Parathyroid adenoma (tissue), 2 donors: ENCODE data around the gene LARGE1.

Source experiments
- H2AFZ ChIP-seq: fragments of 300-600 bp; sonication (generic); one replicate; pipeline ENCODE4 v1.7.0; 2017; ENCODE audit warnings: antibody characterized with exemption, mild to moderate bottlenecking
- H3K27ac ChIP-seq: fragments of 300-600 bp; sonication (generic); one replicate; pipeline ENCODE4 v1.7.0; 2017
- H3K27me3 ChIP-seq: fragments of 300-600 bp; sonication (generic); one replicate; pipeline ENCODE4 v1.7.0; 2017; ENCODE audit warnings: low read length; ENCODE audit not compliant: control insufficient read depth, insufficient read depth
- H3K36me3 ChIP-seq: fragments of 300-600 bp; sonication (generic); one replicate; pipeline ENCODE4 v1.7.0; 2017; ENCODE audit warnings: low read length; ENCODE audit not compliant: control insufficient read depth, insufficient read depth
- H3K4me1 ChIP-seq: fragments of 300-600 bp; sonication (generic); one replicate; pipeline ENCODE4 v1.7.0; 2017; ENCODE audit warnings: control low read depth
- H3K4me2 ChIP-seq: fragments of 300-600 bp; sonication (generic); one replicate; pipeline ENCODE4 v1.7.0; 2017; ENCODE audit warnings: low read length
- H3K4me3 ChIP-seq: fragments of 300-600 bp; sonication (generic); one replicate; pipeline ENCODE4 v1.7.0; 2017; ENCODE audit warnings: low read depth, low read length
- H3K79me2 ChIP-seq: fragments of 300-600 bp; sonication (generic); one replicate; pipeline ENCODE4 v1.7.0; 2017; ENCODE audit warnings: control low read depth
- H3K9ac ChIP-seq: fragments of 300-600 bp; sonication (generic); one replicate; pipeline ENCODE4 v1.7.0; 2017; ENCODE audit warnings: mild to moderate bottlenecking
- H3K9me3 ChIP-seq: fragments of 300-600 bp; sonication (generic); one replicate; pipeline ENCODE4 v1.7.0; 2017; ENCODE audit warnings: low read length; ENCODE audit not compliant: control insufficient read depth
- CTCF ChIP-seq: fragments of 300-600 bp; sonication (generic); IDR thresholded peaks from one replicate; pipeline ENCODE4 v1.7.0; 2017; ENCODE audit warnings: antibody characterized with exemption, mild to moderate bottlenecking
- donor health status: primary hyperparathyroidism.

Gene LARGE1

GRCh38 chr22:33921525-33922348 is 1.5 kb upstream of the LARGE1 start:
- H3K36me3 ChIP-seq = no peaks in the 10 kb centered on the region
- peak overlapping the region; percentile 53 for H3K27ac ChIP-seq
- no peaks in the 10 kb centered on the region for H3K27me3 ChIP-seq
- no peaks in the 10 kb centered on the region for H3K9me3 ChIP-seq
- peak overlapping the region; percentile 88 for H2AFZ ChIP-seq
- peak overlapping the region; percentile 85 for H3K4me2 ChIP-seq
- no peaks in the 10 kb centered on the region for H3K79me2 ChIP-seq
- peak overlapping the region; percentile 54 for H3K4me3 ChIP-seq
- peaks cover 2% of the 10 kb centered on the region for H3K4me1 ChIP-seq
- H3K9ac ChIP-seq = no peak overlapping the region
- TF ChIP-seq CTCF = no peak

GRCh38 chr22:33920927-33921524 is 750 bp upstream of the LARGE1 start:
- Histone ChIP-seq H3K4me2 (peak overlapping the region; percentile 79), H3K4me1 (peaks cover 2% of the 10 kb centered on the region), H3K79me2 (no peaks in the 10 kb centered on the region), H3K4me3 (peak overlapping the region; percentile 54), H3K9me3 (no peaks in the 10 kb centered on the region), H3K27ac (peak overlapping the region; percentile 44), H3K9ac (no peak overlapping the region), H3K27me3 (no peaks in the 10 kb centered on the region), H3K36me3 (no peaks in the 10 kb centered on the region), H2AFZ (peak overlapping the region; percentile 88)
- no peak for TF ChIP-seq CTCF

GRCh38 chr22:33919391-33920196 is 682 bp downstream of the LARGE1 start:
- Histone ChIP-seq H3K36me3 (no peaks in the 10 kb centered on the region), H2AFZ (peak overlapping the region; percentile 50), H3K4me1 (peaks cover 2% of the 10 kb centered on the region), H3K27me3 (no peaks in the 10 kb centered on the region), H3K9ac (peak overlapping the region; percentile 19), H3K9me3 (no peaks in the 10 kb centered on the region), H3K79me2 (no peaks in the 10 kb centered on the region), H3K4me2 (peak overlapping the region; percentile 68), H3K4me3 (peak overlapping the region; percentile 59), H3K27ac (no peak overlapping the region)
- no peak for TF ChIP-seq CTCF

- no peaks in the 10 kb centered on the region for H3K79me2 ChIP-seq
- no peaks in the 10 kb centered on the region for H3K36me3 ChIP-seq
- H3K27ac ChIP-seq = no peak overlapping the region
- peak overlapping the region; percentile 59 for H3K4me3 ChIP-seq
- H3K4me2 ChIP-seq = peak overlapping the region; percentile 68
- TF ChIP-seq CTCF = no peak
- H3K27me3 ChIP-seq = no peaks in the 10 kb centered on the region
- H3K9me3 ChIP-seq = no peaks in the 10 kb centered on the region
- H3K9ac ChIP-seq = no peak overlapping the region
- H2AFZ ChIP-seq = no peak overlapping the region
- peaks cover 2% of the 10 kb centered on the region for H3K4me1 ChIP-seq
Observed at GRCh38 chr22:33918676-33919365, 1.5 kb downstream of the LARGE1 start.
